GM23338 (cell line): Measurements from ENCODE around the gene DMRT3. TPM values are rescaled to one million over a fixed set of nuclear protein-coding genes. Genes with fewer than 3 reads are reported as not detected.

Experiments
- ATAC-seq: fragments of 200-7000 bp; cut with Tn5 transposase; 3 replicates; pipeline ENCODE4 v1.9.1; 2020
- DNase-seq: peaks from one replicate; pipeline ENCODE4 v3.0.0-alpha.2; 2015; ENCODE audit warnings: low spot score
- H2AFZ ChIP-seq: fragments of 200-600 bp; sonication (generic); 2 replicates; pipeline ENCODE4 v1.8.0; 2016; ENCODE audit warnings: antibody characterized with exemption, mild to moderate bottlenecking, moderate library complexity
- H3F3A ChIP-seq: fragments of 200-600 bp; sonication (generic); replicated peaks from 2 replicates; pipeline ENCODE4 v1.8.0; 2017; ENCODE audit warnings: antibody characterized with exemption, mixed run types, low read depth
- H3K27ac ChIP-seq: fragments of 200-600 bp; sonication (generic); 2 replicates; pipeline ENCODE4 v1.6.1; 2016; ENCODE audit warnings: low read depth
- H3K27me3 ChIP-seq: fragments of 200-600 bp; sonication (generic); 2 replicates; pipeline ENCODE4 v1.8.0; 2016; ENCODE audit warnings: mild to moderate bottlenecking, mixed run types, moderate library complexity; ENCODE audit not compliant: insufficient read depth
- H3K36me3 ChIP-seq: fragments of 200-600 bp; sonication (generic); 2 replicates; pipeline ENCODE4 v1.8.0; 2016; ENCODE audit warnings: mild to moderate bottlenecking; ENCODE audit not compliant: insufficient read depth
- H3K4me1 ChIP-seq: fragments of 200-600 bp; sonication (generic); 2 replicates; pipeline ENCODE4 v1.8.0; 2016; ENCODE audit warnings: mild to moderate bottlenecking, moderate library complexity; ENCODE audit not compliant: insufficient read depth
- H3K4me2 ChIP-seq: fragments of 200-600 bp; sonication (generic); 2 replicates; pipeline ENCODE4 v1.7.1; 2017; ENCODE audit warnings: mixed run types
- H3K4me3 ChIP-seq: fragments of 200-600 bp; sonication (generic); 2 replicates; pipeline ENCODE4 v1.6.1; 2016; ENCODE audit warnings: mixed run types
- H3K79me2 ChIP-seq: fragments of 200-600 bp; sonication (generic); replicated peaks from 2 replicates; pipeline ENCODE4 v1.8.0; 2017; ENCODE audit warnings: mild to moderate bottlenecking; ENCODE audit not compliant: insufficient read depth
- H3K9me2 ChIP-seq: fragments of 200-600 bp; sonication (generic); 2 replicates; pipeline ENCODE4 v1.8.0; 2017; ENCODE audit not compliant: insufficient read depth
- H4K20me1 ChIP-seq: fragments of 200-600 bp; sonication (generic); replicated peaks from 2 replicates; pipeline ENCODE4 v1.8.0; 2017; ENCODE audit warnings: mild to moderate bottlenecking; ENCODE audit not compliant: insufficient read depth
- H3K27ac Mint-ChIP-seq: 2 replicates; pipeline ENCODE4 v1.8.0; 2020; ENCODE audit warnings: inconsistent platforms, mild to moderate bottlenecking, moderate library complexity, mixed read lengths
- H3K27me3 Mint-ChIP-seq: 3 replicates; pipeline ENCODE4 v1.8.0; 2022; ENCODE audit warnings: low read depth, mild to moderate bottlenecking, moderate library complexity, mixed read lengths, inconsistent platforms; ENCODE audit not compliant: insufficient read depth, poor library complexity
- H3K36me3 Mint-ChIP-seq: 3 replicates; pipeline ENCODE4 v1.8.0; 2021; ENCODE audit warnings: low read depth, mild to moderate bottlenecking, inconsistent platforms, moderate library complexity, mixed read lengths
- H3K4me1 Mint-ChIP-seq: 3 replicates; pipeline ENCODE4 v1.8.0; 2020; ENCODE audit warnings: mild to moderate bottlenecking, inconsistent platforms, mixed read lengths
- H3K4me3 Mint-ChIP-seq: 3 replicates; pipeline ENCODE4 v1.8.0; 2021; ENCODE audit warnings: moderate library complexity, mild to moderate bottlenecking, inconsistent platforms, mixed read lengths
- H3K9me3 Mint-ChIP-seq: 3 replicates; pipeline ENCODE4 v1.8.0; 2020; ENCODE audit warnings: moderate library complexity, mild to moderate bottlenecking, inconsistent platforms, mixed read lengths
- CREB1 ChIP-seq: fragments of 250-450 bp; sonication (Bioruptor Pico); IDR thresholded peaks from 2 replicates; pipeline ENCODE4 v1.5.0; 2020; ENCODE audit warnings: low read depth, mild to moderate bottlenecking, moderate library complexity
- EZH2 ChIP-seq: fragments of 200-600 bp; sonication (generic); IDR thresholded peaks from one replicate; pipeline ENCODE4 v1.8.0; 2017; ENCODE audit warnings: antibody characterized with exemption, mild to moderate bottlenecking, low read depth; ENCODE audit not compliant: unreplicated experiment
- EZH2phosphoT487 ChIP-seq: fragments of 200-600 bp; sonication (generic); IDR thresholded peaks from one replicate; pipeline ENCODE4 v1.8.1; 2018; ENCODE audit warnings: antibody characterized with exemption; ENCODE audit not compliant: unreplicated experiment
- JUNB ChIP-seq: IDR thresholded peaks from one replicate; pipeline ENCODE4 v1.6.1; 2016; ENCODE audit warnings: antibody characterized with exemption; ENCODE audit not compliant: unreplicated experiment
- NANOG ChIP-seq: IDR thresholded peaks from 2 replicates; pipeline ENCODE4 v1.6.1; 2016; ENCODE audit warnings: antibody characterized with exemption, borderline replicate concordance
- POLR2AphosphoS5 ChIP-seq: IDR thresholded peaks from 2 replicates; pipeline ENCODE4 v1.6.1; 2016; ENCODE audit warnings: antibody characterized with exemption, low read depth
- STAT1 ChIP-seq: IDR thresholded peaks from one replicate; pipeline ENCODE4 v1.6.1; 2016; ENCODE audit warnings: antibody characterized with exemption; ENCODE audit not compliant: unreplicated experiment
- ZNF114 ChIP-seq: fragments of 250-450 bp; sonication (Bioruptor Pico); IDR thresholded peaks from 2 replicates; pipeline ENCODE4 v1.5.0; 2020; ENCODE audit warnings: mild to moderate bottlenecking, moderate library complexity
- ZNF331 ChIP-seq: fragments of 250-450 bp; sonication (Bioruptor Pico); IDR thresholded peaks from 2 replicates; pipeline ENCODE4 v1.5.0; 2020; ENCODE audit warnings: low read depth, mild to moderate bottlenecking, moderate library complexity
- polyA plus RNA-seq: library from polyadenylated mRNA; unstranded; fragments of >200 nt; fragmentation: Nextera tagmentation; extraction: Ambion mirVana; gene quantifications from 2 replicates; pipeline ENCODE4 v1.2.1, GENCODE V29; 2016
- total RNA-seq: library from RNA; depleted of rRNA; stranded (reverse); fragments of >200 nt; shearing (Covaris generic); gene quantifications from 2 replicates; pipeline ENCODE4 v1.2.3, GENCODE V29; 2014
- TF ChIP-seq, protein P1 (sequence below): IDR thresholded peaks from 2 replicates; pipeline ENCODE4 v1.6.1; 2016; ENCODE audit warnings: antibody characterized with exemption
- TF ChIP-seq, protein P2 (sequence below): fragments of 250-450 bp; sonication (Bioruptor Pico); IDR thresholded peaks from 2 replicates; pipeline ENCODE4 v1.5.0; 2020; ENCODE audit warnings: mild to moderate bottlenecking, moderate library complexity
- TF ChIP-seq, protein P3 (sequence below), 2 experiments: fragments of 200-600 bp in 1 of 2; sonication (generic) in 1 of 2; conservative IDR thresholded peaks; 2 replicates each; pipeline versions ENCODE4 v1.5.1 to v1.6.1; 2016 to 2017; ENCODE audit warnings: antibody characterized with exemption in 2 of 2, low read depth in 2 of 2, mild to moderate bottlenecking in 2 of 2, moderate library complexity in 1 of 2
- TF ChIP-seq, protein P4 (sequence below): IDR thresholded peaks from one replicate; pipeline ENCODE4 v1.6.1; 2018; ENCODE audit warnings: antibody characterized with exemption; ENCODE audit not compliant: unreplicated experiment

DMRT3 gene
- total and polyA plus RNA-seq, 2 experiments from 2014 or later: not detected

DNA sequence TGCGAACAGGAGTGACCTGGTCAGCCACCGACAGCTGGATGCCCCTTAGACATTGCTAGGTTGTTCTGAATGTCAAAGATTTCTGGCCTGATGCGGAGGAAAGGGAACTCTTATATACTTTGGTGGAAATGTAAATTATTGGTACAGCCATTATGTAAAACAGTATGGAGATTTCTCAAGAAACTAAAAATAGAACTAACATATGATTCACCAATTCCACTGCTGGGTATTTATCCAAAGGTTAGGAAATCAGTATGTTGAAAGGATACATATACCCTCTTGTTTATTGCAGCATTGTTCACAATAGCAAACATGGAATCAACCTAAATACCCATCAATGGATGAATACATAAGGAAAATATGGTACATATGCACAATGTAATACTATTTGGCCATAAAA, 31.8 kb downstream of the DMRT3 start:
- no peak overlapping the region for H2AFZ ChIP-seq
- H3K9me2 ChIP-seq: no peaks in the 10 kb centered on the region
- no peaks in the 10 kb centered on the region for H3K36me3 ChIP-seq
- no peak overlapping the region for H3K4me3 ChIP-seq
- H3K4me3 Mint-ChIP-seq: no peak overlapping the region
- peaks cover 3% of the 10 kb centered on the region for H3K4me1 ChIP-seq
- DNase-seq (no peak), ATAC-seq (no peak)
- H3K36me3 Mint-ChIP-seq: no peaks in the 10 kb centered on the region
- no peak for TF ChIP-seq NANOG
- TF ChIP-seq POLR2AphosphoS5: no peak
- no peak for TF ChIP-seq STAT1
- no peak for TF ChIP-seq EZH2
- TF ChIP-seq, protein P1, sequence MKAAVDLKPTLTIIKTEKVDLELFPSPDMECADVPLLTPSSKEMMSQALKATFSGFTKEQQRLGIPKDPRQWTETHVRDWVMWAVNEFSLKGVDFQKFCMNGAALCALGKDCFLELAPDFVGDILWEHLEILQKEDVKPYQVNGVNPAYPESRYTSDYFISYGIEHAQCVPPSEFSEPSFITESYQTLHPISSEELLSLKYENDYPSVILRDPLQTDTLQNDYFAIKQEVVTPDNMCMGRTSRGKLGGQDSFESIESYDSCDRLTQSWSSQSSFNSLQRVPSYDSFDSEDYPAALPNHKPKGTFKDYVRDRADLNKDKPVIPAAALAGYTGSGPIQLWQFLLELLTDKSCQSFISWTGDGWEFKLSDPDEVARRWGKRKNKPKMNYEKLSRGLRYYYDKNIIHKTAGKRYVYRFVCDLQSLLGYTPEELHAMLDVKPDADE: no peak
- TF ChIP-seq ZNF331: no peak
- no peak for TF ChIP-seq ZNF114 (CRISPR knock-in tag)
- TF ChIP-seq JUNB: no peak
- no peak for TF ChIP-seq EZH2phosphoT487
- TF ChIP-seq, protein P2, sequence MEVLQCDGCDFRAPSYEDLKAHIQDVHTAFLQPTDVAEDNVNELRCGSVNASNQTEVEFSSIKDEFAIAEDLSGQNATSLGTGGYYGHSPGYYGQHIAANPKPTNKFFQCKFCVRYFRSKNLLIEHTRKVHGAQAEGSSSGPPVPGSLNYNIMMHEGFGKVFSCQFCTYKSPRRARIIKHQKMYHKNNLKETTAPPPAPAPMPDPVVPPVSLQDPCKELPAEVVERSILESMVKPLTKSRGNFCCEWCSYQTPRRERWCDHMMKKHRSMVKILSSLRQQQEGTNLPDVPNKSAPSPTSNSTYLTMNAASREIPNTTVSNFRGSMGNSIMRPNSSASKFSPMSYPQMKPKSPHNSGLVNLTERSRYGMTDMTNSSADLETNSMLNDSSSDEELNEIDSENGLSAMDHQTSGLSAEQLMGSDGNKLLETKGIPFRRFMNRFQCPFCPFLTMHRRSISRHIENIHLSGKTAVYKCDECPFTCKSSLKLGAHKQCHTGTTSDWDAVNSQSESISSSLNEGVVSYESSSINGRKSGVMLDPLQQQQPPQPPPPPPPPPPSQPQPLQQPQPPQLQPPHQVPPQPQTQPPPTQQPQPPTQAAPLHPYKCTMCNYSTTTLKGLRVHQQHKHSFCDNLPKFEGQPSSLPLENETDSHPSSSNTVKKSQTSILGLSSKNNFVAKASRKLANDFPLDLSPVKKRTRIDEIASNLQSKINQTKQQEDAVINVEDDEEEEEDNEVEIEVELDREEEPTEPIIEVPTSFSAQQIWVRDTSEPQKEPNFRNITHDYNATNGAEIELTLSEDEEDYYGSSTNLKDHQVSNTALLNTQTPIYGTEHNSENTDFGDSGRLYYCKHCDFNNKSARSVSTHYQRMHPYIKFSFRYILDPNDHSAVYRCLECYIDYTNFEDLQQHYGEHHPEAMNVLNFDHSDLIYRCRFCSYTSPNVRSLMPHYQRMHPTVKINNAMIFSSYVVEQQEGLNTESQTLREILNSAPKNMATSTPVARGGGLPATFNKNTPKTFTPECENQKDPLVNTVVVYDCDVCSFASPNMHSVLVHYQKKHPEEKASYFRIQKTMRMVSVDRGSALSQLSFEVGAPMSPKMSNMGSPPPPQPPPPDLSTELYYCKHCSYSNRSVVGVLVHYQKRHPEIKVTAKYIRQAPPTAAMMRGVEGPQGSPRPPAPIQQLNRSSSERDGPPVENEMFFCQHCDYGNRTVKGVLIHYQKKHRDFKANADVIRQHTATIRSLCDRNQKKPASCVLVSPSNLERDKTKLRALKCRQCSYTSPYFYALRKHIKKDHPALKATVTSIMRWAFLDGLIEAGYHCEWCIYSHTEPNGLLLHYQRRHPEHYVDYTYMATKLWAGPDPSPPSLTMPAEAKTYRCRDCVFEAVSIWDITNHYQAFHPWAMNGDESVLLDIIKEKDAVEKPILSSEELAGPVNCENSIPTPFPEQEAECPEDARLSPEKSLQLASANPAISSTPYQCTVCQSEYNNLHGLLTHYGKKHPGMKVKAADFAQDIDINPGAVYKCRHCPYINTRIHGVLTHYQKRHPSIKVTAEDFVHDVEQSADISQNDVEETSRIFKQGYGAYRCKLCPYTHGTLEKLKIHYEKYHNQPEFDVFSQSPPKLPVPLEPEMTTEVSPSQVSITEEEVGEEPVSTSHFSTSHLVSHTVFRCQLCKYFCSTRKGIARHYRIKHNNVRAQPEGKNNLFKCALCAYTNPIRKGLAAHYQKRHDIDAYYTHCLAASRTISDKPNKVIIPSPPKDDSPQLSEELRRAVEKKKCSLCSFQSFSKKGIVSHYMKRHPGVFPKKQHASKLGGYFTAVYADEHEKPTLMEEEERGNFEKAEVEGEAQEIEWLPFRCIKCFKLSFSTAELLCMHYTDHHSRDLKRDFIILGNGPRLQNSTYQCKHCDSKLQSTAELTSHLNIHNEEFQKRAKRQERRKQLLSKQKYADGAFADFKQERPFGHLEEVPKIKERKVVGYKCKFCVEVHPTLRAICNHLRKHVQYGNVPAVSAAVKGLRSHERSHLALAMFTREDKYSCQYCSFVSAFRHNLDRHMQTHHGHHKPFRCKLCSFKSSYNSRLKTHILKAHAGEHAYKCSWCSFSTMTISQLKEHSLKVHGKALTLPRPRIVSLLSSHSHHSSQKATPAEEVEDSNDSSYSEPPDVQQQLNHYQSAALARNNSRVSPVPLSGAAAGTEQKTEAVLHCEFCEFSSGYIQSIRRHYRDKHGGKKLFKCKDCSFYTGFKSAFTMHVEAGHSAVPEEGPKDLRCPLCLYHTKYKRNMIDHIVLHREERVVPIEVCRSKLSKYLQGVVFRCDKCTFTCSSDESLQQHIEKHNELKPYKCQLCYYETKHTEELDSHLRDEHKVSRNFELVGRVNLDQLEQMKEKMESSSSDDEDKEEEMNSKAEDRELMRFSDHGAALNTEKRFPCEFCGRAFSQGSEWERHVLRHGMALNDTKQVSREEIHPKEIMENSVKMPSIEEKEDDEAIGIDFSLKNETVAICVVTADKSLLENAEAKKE (CRISPR knock-in tag): no peak
- TF ChIP-seq, protein P3, sequence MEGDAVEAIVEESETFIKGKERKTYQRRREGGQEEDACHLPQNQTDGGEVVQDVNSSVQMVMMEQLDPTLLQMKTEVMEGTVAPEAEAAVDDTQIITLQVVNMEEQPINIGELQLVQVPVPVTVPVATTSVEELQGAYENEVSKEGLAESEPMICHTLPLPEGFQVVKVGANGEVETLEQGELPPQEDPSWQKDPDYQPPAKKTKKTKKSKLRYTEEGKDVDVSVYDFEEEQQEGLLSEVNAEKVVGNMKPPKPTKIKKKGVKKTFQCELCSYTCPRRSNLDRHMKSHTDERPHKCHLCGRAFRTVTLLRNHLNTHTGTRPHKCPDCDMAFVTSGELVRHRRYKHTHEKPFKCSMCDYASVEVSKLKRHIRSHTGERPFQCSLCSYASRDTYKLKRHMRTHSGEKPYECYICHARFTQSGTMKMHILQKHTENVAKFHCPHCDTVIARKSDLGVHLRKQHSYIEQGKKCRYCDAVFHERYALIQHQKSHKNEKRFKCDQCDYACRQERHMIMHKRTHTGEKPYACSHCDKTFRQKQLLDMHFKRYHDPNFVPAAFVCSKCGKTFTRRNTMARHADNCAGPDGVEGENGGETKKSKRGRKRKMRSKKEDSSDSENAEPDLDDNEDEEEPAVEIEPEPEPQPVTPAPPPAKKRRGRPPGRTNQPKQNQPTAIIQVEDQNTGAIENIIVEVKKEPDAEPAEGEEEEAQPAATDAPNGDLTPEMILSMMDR (conservative IDR thresholded peaks at IDR 0.05; ENCODE audit: low read depth in 2 of 2): no peak
- TF ChIP-seq, protein P4, sequence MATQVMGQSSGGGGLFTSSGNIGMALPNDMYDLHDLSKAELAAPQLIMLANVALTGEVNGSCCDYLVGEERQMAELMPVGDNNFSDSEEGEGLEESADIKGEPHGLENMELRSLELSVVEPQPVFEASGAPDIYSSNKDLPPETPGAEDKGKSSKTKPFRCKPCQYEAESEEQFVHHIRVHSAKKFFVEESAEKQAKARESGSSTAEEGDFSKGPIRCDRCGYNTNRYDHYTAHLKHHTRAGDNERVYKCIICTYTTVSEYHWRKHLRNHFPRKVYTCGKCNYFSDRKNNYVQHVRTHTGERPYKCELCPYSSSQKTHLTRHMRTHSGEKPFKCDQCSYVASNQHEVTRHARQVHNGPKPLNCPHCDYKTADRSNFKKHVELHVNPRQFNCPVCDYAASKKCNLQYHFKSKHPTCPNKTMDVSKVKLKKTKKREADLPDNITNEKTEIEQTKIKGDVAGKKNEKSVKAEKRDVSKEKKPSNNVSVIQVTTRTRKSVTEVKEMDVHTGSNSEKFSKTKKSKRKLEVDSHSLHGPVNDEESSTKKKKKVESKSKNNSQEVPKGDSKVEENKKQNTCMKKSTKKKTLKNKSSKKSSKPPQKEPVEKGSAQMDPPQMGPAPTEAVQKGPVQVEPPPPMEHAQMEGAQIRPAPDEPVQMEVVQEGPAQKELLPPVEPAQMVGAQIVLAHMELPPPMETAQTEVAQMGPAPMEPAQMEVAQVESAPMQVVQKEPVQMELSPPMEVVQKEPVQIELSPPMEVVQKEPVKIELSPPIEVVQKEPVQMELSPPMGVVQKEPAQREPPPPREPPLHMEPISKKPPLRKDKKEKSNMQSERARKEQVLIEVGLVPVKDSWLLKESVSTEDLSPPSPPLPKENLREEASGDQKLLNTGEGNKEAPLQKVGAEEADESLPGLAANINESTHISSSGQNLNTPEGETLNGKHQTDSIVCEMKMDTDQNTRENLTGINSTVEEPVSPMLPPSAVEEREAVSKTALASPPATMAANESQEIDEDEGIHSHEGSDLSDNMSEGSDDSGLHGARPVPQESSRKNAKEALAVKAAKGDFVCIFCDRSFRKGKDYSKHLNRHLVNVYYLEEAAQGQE: no peak
- no peak for TF ChIP-seq CREB1
- H3K27me3 Mint-ChIP-seq: peaks cover 8% of the 10 kb centered on the region
- no peak overlapping the region for H3K4me2 ChIP-seq
- no peaks in the 10 kb centered on the region for H3F3A ChIP-seq
- H4K20me1 ChIP-seq: no peaks in the 10 kb centered on the region
- H3K4me1 Mint-ChIP-seq: peaks cover 6% of the 10 kb centered on the region; the same call in 2 of the 3 replicates
- no peaks in the 10 kb centered on the region for H3K79me2 ChIP-seq
- H3K9me3 Mint-ChIP-seq: no peaks in the 10 kb centered on the region; the same call in 2 of the 3 replicates
- H3K27me3 ChIP-seq: peaks cover 4% of the 10 kb centered on the region; the same call in 1 of the 2 replicates
- no peak overlapping the region for H3K27ac ChIP-seq
- H3K27ac Mint-ChIP-seq: no peak overlapping the region
